Kidney (tissue), 14 donors: Measurements from ENCODE around the gene CACNB2. TPM values are rescaled to one million over a fixed set of nuclear protein-coding genes. Genes with fewer than 3 reads are reported as not detected.

ENCODE experiments used
- DNase-seq, 5 donors: peaks; one replicate each; pipeline ENCODE4 v3.0.0-alpha.2; 2013 to 2020
- FAIRE-seq: peaks from 2 replicates; lab custom pipeline; 2012; peaks lifted over from hg19 to GRCh38; lab: Jason Lieb, UNC
- H3K27ac ChIP-seq, 2 donors: one replicate each; pipeline ENCODE4 v1.7.0; 2013; ENCODE audit warnings: low read depth in 2 of 2, low read length in 2 of 2, inconsistent platforms in 1 of 2
- H3K27me3 ChIP-seq: one replicate; pipeline ENCODE4 v1.7.1; 2013; ENCODE audit warnings: low read length, inconsistent platforms; ENCODE audit not compliant: control insufficient read depth, insufficient read depth
- H3K36me3 ChIP-seq, 3 donors: one replicate each; pipeline versions ENCODE4 v1.7.0 to v1.7.1; 2013; ENCODE audit warnings: low read length in 3 of 3, control low read depth in 1 of 3, inconsistent platforms in 1 of 3; ENCODE audit not compliant: insufficient read depth in 3 of 3, control insufficient read depth in 2 of 3
- H3K4me1 ChIP-seq, 3 donors: one replicate each; pipeline versions ENCODE4 v1.7.0 to v1.7.1; 2013; ENCODE audit warnings: low read length in 3 of 3, inconsistent platforms in 1 of 3, low read depth in 1 of 3; ENCODE audit not compliant: control insufficient read depth in 2 of 3, insufficient read depth in 2 of 3
- H3K4me3 ChIP-seq, 3 donors: one replicate each; pipeline versions ENCODE4 v1.7.0 to v1.8.1; 2013; ENCODE audit warnings: low read length in 3 of 3, control low read depth in 1 of 3, inconsistent platforms in 1 of 3
- H3K9ac ChIP-seq, 3 donors: one replicate each; pipeline versions ENCODE4 v1.7.0 to v1.7.1; 2013; ENCODE audit warnings: low read length in 3 of 3, control low read depth in 1 of 3, inconsistent platforms in 1 of 3
- H3K9me3 ChIP-seq, 3 donors: one replicate each; pipeline versions ENCODE4 v1.7.0 to v1.7.1; 2013; ENCODE audit warnings: low read length in 3 of 3, control low read depth in 1 of 3, inconsistent platforms in 1 of 3; ENCODE audit not compliant: control insufficient read depth in 2 of 3, insufficient read depth in 1 of 3
- CTCF ChIP-seq: IDR thresholded peaks from 3 replicates; pipeline ENCODE4 v1.5.1; 2012; ENCODE audit warnings: mild to moderate bottlenecking, moderate library complexity, borderline replicate concordance; ENCODE audit not compliant: insufficient read depth; ENCODE audit errors: extremely low read depth
- intact Hi-C: fragments of 100-400 bp; cut with DNase I; formaldehyde crosslinking; loops from one replicate; pipeline ENCODE4 v1.11.1; 2022
- polyA plus RNA-seq: library from polyadenylated mRNA; stranded (reverse); fragments of 350-450 nt; fragmentation: Illumina TruSeq; extraction: RNeasy Lipid Tissue Mini Kit (QIAGEN cat#74804); gene quantifications from one replicate; pipeline ENCODE4 v1.2.3, GENCODE V29; 2014; ENCODE audit warnings: low read depth, low replicate concordance; ENCODE audit not compliant: insufficient read depth
- total RNA-seq: library from RNA; stranded (reverse); fragmentation: NEBNext Ultra II Directional; extraction: Animal tissue kit (Norgen Biotek cat#: 25700); gene quantifications from one replicate; pipeline ENCODE4 v1.2.1, GENCODE V29; 2021
- donor health status: control.
- donor health status: control.
- donor health status: control.
- donor health status: control.
- donor health status: control.
- donor health status: DM: yes; HTN: yes; CAD: no.
- donor health status: Normal renal cell carcinoma (clear cell type).

CACNB2 gene
- total and polyA plus RNA-seq, 2 donors from 2014 or later: 2.8 TPM

DNA sequence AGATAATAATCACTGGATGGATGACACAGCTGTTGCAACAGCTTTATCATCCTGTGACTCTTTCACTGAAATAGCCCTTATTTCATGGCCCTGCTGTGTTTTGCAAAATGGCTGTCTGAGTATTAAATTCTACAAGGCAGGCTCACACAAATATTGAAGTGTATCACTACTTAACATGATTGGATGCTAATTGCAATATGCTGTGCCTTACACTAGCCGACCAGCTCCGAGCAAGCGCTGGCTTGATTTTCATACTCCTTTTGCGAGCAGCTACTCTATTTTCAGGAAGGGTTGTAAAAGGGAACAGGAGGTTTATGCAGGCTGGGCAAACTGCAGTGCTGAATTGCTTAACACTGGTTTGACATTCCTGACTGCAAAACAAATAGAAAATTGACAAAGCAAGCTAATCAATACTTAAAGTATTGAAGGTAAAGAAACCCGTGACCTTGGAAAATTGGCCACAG is 121.6 kb downstream of the CACNB2 start:
- Histone ChIP-seq H3K9me3 (no peaks in the 10 kb centered on the region), H3K9ac (no peak overlapping the region), H3K27me3 (no peaks in the 10 kb centered on the region), H3K36me3 (no peaks in the 10 kb centered on the region), H3K4me3 (no peak overlapping the region), H3K4me1 (no peaks in the 10 kb centered on the region), H3K27ac (no peak overlapping the region)
- no peak for TF ChIP-seq CTCF
- intact Hi-C loops: no loop called here
- FAIRE-seq (no peak), DNase-seq (no peak)

DNA sequence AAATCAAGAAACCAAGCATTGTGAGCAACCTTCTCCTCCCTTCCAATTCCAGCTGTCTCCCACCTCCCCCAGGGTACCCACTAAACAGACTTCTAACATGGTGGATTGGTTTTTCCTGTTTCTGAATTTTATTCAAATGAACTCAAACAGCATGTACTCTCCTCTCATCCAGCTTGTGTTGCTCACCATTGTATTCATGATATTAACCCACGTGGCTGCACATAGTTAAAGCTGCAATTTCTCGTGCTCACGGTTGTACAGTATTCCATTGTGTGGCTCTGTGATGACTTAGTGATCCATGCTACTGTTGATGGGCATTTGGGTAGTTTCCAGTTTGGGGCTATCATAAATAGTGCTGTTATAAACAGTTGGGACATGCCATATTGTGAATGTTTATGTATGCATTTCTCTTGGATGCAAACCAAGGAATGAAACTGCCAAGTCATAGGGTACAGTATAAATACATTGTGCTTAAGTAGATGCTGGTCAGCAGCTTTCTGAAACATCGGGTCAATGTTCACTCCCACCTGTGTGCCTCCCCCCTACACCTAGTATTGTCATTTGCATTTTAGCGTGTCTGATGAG is 124.3 kb downstream of the CACNB2 start:
- Histone ChIP-seq H3K9me3 (no peaks in the 10 kb centered on the region), H3K27me3 (no peaks in the 10 kb centered on the region), H3K36me3 (no peaks in the 10 kb centered on the region), H3K4me1 (no peaks in the 10 kb centered on the region), H3K4me3 (no peak overlapping the region), H3K9ac (no peak overlapping the region), H3K27ac (no peak overlapping the region)
- intact Hi-C loops: no loop called here
- DNase-seq (no peak), FAIRE-seq (no peak)
- TF ChIP-seq CTCF: no peak

DNA sequence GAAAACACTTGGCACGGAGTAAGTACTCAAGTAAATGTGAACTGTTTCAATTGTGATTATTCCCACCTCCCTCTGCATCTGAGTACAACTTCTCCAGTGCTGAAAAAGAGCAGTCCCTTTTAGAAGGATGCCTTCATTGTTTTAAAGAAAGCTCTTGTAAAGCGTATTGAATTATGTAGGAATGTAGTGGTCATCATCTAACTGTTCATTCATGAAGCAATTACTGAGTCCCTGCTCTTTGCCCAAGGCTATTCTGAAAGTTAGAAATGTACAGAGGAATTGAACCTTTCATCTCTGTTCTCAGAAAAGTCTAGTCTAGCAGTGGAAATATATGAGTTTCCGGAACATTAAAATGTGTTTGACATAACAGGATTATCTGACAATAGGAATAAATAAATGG is 127.8 kb downstream of the CACNB2 start:
- H3K4me3 ChIP-seq: no peak overlapping the region
- TF ChIP-seq CTCF: no peak
- FAIRE-seq: no peak

GRCh38 chr10:18271491-18271890 is 131.3 kb downstream of the CACNB2 start:
- no peak for DNase-seq
- intact Hi-C loops: no loop called here
- H3K9ac ChIP-seq: no peak overlapping the region

More for the DNA sequence above, 127.8 kb downstream of the CACNB2 start:
- Histone ChIP-seq H3K9ac (no peak overlapping the region), H3K9me3 (no peaks in the 10 kb centered on the region), H3K27me3 (no peaks in the 10 kb centered on the region), H3K4me1 (no peaks in the 10 kb centered on the region), H3K27ac (no peak overlapping the region), H3K36me3 (no peaks in the 10 kb centered on the region)
- DNase-seq: no peak
- intact Hi-C loops: no loop called here

More at GRCh38 chr10:18271491-18271890, 131.3 kb downstream of the CACNB2 start:
- FAIRE-seq: no peak
- Histone ChIP-seq H3K9me3 (no peaks in the 10 kb centered on the region), H3K36me3 (no peaks in the 10 kb centered on the region), H3K4me1 (no peaks in the 10 kb centered on the region), H3K27me3 (no peaks in the 10 kb centered on the region), H3K27ac (no peak overlapping the region), H3K4me3 (no peak overlapping the region)
- no peak for TF ChIP-seq CTCF
